HG03060 (cell line): ENCODE measurements around the gene EFL1.
A peak's percentile ranks its signal among the peaks of the same experiment; 100 is the strongest.
"Not testable (repeated sequence)": the region's sequence is repeated elsewhere in the genome, so short reads cannot be mapped to it uniquely, and the experiment has no call there.

Source experiments
- ATAC-seq: cut with Tn5 transposase; IDR thresholded peaks from one replicate; pipeline ENCODE4 v1.9.1; 2021; ENCODE audit warnings: low read depth, moderate number of reproducible peaks; ENCODE audit not compliant: unreplicated experiment

Gene EFL1

DNA sequence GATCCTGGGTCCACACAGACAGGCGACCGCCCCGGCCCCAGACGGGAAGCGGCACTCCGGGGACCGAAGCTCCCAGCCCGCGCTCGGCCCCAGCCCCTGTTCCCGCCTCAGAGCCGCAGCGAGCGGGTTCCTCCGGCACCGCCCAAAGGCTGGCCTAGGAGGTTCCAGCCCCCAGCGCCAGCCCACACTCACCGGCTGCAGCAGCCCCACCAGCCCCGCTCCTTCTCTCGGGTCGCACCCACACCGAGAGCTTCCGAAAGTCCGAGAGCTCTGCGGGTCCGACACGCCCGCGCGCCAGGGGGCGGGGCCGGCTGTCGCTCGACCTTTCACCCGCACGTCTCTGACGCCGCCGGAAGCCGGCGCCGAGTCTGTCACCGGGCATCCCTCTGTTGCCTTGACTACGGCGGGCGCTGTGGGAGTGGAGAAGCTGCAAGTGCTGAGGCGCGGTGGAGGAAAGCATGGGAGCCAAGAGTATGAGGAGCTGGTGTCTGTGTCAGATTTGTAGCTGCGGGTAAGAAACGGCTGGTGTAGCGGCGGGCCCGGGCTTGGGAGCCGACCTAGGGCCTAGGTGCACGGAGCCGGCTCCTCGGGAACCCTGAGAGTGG lies at the start of gene EFL1, which contains the start of gene SAXO2:
Gene EFL1, minus strand, starts transcription at position 313 of the 605 bp plus-strand sequence. CDS start 956 bp downstream, outside the sequence.
Gene SAXO2, plus strand, starts transcription at position 397 of the 605 bp plus-strand sequence. Its CDS starts 62 bp downstream, at position 459.
- peak; percentile 55 for ATAC-seq

- not testable (repeated sequence) for ATAC-seq
Measured at GRCh38 chr15:82311321-82311720, 48.8 kb upstream of the EFL1 start.

DNA sequence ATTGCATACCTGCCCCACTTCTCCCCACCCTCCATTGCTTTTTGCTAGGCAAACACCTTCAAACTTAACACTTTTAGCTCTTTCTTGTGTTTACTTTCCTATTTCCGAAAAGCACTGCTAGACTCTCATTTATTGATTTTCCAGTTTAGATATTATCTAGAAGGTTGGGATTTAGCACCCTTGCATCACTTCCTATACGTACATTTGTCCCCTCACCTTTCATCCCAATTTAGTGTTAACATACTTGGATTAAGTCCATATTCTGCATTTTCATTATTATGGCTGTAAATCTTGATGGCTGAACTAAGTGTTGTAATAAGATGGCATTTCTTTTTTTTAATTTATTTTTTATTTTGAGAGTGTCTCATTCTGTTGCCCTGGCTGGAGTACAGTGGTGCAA lies 47.3 kb upstream of the EFL1 start:
- ATAC-seq, result no peak

GRCh38 chr15:82307714-82308081 lies 45.2 kb upstream of the EFL1 start:
- no peak for ATAC-seq

DNA sequence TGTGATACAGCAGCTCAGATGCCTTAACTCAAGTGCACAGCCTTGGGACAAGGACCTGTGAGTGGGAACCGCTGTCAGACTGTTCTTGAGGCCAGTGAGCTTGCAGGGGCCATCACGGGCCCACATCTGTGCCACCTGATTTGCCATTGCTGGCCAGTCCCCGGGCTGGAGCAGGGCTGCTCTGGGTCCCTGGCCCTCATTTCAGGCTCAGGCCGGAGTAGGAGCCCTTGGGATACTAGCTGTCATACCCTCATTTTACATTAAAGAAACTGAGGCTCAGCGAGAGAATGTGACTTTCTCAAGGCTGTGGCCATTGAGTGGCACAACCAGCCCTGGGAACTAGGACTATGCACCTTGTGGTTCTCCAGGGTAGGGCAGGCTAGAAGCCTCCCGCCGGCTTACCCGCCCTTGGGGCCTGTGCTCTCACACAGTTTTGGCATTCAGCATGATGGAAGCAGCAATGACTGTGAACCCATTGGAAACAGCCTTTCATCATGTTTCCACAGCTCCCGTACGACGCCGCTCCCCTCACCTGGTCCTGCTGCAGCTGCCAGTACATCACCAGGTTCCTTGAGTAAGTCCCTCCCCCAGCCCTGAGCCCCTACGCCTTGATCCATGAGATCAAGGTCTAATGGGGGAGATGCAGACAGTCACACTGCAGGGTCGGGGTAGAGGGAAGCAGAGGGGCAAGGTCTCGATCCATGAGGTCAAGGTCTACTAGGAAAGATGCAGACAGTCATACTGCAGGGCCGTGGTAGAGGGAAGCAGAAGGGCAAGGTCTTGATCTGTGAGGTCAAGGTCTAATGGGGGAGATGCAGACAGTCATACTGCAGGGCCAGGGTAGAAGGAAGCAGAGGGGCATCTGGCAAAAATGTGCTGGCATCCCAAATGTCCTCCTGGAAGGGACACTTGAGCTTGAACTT lies 44.5 kb upstream of the EFL1 start:
- ATAC-seq, result no peak

DNA sequence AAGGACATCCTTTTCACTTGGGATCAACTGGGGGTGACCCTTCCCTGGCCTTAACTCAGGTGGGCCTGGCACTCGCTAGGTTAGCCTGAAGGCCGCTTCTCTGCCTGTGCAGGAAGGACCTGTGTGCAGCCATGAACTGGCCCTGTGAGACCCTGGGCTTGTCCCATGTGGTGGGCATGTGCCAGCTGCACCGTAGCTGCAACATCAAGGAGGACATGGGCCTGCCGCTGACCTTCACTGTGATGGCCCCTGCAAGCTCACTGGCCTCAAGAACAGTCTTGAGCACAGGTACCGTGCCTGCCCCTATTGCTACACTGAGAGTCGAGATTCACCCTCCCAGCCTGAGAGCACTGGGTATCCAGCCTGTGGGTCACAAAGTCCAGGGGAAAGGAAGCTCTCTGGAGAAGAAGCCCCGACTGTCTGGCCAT lies 43.1 kb upstream of the EFL1 start:
- no peak for ATAC-seq

GRCh38 chr15:82304778-82305090 lies 42.2 kb upstream of the EFL1 start:
- no peak for ATAC-seq

DNA sequence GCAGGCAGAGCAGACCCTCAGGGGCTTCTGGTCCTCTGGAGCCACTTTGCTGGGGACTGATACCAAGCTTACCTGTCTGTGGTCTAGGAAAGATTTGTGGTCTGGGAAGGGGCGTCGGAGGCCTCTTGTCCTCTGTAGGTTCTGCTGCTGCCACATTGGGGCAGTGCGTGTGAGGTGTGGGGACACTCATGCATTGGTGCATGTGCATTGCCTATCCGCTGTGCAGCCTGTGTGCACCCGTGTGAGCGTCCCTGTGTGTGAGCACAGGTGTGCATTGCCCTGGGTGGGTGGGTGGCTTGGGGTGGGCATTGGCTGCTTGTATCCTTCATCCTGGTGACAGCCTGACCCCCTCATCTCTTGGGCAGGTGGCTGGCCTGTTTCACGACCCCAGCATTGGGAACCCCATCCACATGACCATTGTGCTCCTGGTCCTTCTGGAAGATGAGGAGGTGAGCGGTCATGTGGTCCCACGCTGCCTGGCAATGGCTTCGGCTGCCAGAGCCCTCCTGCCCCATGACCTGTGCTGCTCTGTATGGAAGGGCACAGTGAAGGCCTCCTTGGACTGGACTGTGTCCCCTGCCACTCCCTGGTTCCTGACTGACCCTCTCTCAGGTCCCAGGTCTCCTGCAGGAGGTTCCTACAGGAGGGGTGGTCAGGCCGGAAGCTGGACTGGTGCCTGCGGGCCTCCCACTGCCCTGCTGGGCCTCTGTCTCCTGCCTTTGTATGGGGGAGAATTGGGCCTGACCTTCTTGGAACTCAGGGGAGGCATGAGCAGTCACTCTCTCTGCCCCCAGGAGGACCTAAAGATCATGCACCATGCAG lies 41.6 kb upstream of the EFL1 start:
- ATAC-seq, result no peak

- ATAC-seq, result no peak
Measured at GRCh38 chr15:82301296-82302016, 38.9 kb upstream of the EFL1 start.

GRCh38 chr15:82300883-82301282 lies 38.3 kb upstream of the EFL1 start:
- no peak for ATAC-seq

GRCh38 chr15:82300326-82300725 lies 37.8 kb upstream of the EFL1 start:
- not testable (repeated sequence) for ATAC-seq

DNA sequence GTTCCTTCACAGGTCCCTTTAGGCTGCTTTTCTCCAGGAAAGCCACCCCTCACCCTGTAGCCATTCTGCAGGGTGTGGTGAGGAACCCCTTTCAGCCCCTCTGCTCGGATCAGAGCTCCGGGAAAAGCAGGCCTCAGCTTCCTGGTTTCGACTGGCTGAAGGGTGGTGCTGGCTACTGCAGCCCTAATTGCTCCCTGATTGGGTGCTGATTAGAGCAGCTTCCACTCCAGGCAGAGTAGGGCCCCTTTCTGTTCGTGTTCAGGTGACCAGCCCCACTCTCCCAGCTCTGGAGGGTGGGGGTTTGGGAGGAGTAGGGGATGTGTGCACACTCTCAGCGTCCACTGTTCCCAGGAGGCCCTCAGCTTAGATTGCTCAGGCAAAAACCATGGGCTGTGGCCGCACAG lies 37.0 kb upstream of the EFL1 start:
- not testable (repeated sequence) for ATAC-seq

- no peak for ATAC-seq
Measured at GRCh38 chr15:82298520-82298919, 36.0 kb upstream of the EFL1 start.

GRCh38 chr15:82298032-82298431 lies 35.5 kb upstream of the EFL1 start:
- ATAC-seq, result no peak

DNA sequence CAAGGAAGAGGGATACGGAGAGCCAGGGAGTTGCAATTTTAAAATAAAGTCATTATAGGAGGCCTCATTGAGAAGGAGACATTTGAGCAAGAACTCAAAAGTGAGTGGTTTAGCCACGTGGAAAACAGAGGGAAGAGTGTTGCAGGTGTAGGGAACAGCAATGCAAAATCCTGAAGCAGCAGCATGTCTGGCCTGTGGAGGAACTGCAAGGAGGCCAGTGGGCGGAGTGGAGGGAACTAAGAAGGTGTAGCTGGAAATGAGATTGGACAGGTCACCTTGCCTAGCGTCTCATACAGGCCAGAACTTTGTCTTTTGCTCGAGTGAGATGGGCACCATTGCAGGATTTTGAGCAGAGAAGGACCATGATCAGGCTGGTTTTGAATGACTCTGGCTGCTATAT lies 35.0 kb upstream of the EFL1 start:
- no peak for ATAC-seq

DNA sequence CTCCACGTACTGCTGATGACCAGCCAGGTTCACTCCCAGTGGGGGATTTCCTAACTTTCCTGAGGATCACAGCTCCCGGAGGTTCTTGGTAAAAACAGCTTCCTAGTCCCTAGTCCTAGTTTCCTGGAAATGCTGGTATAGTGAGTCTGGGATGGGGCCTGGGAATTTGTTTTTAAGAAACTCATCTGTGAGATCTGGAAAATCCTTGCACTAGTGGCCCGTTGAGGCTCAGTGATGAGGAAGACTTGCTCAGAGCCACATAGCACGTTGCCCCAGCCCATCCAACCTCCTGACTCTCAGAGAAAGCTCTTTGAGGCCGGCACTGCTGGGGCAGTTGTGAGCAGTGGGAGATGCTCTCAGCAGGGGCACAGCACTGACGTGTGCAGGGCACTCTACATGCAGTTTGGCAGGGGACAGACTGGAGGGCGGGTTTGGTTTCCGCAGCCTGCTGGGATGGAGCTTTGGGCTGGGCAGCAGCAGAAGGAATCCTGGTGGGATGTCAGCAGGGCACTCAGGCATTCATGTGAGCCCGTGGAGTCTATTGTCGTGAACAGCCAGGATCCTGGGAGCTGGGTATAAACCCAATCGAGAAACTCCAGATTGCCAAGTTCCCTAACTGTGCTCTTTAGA lies 31.6 kb upstream of the EFL1 start:
- ATAC-seq, result no peak

- ATAC-seq, result no peak
Measured at GRCh38 chr15:82292271-82292670, 29.7 kb upstream of the EFL1 start.

DNA sequence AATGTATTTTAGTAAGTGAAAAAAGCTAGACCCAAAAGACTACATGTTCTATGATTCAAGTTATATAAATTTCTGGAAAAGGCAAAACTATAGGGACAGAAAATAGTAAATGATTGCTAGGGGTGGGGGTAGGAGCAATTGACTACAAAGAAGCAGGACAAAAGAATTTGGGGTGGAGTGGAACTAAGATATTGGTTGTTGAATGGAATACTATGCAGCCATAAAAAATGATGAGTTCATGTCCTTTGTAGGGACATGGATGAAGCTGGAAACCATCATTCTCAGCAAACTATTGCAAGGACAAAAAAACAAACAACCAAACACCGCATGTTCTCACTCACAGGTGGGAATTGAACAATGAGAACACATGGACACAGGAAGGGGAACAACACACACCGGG lies 25.7 kb upstream of the EFL1 start:
- ATAC-seq, result not testable (repeated sequence)

DNA sequence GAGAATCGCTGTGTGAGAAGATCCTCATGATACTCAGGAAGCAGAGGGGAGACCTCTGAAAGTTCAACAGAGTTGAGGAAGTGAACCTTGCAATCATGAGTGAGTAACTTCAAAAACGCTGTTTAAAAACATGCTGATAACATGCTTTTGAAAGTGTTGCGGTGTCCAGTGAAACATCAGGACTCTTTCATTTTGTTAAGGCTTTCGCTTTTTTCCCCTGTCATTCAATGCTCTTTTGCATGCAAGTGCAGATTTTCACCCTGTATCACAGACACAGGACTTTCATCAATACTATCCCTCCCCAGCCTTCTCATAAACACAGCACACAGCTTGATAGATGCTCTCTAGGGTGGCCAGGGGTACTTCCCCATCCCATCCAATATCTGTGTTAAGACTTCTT lies 23.9 kb upstream of the EFL1 start:
- ATAC-seq, result peak; percentile 74

GRCh38 chr15:82284381-82284780 lies 21.8 kb upstream of the EFL1 start:
- ATAC-seq, result not testable (repeated sequence)
